GM23248 (cell line): Measurements from ENCODE around the gene HAUS5. TPM values are rescaled to one million over a fixed set of nuclear protein-coding genes. Genes with fewer than 3 reads are reported as not detected.
"Not testable (repeated sequence)": the region's sequence is repeated elsewhere in the genome, so short reads cannot be mapped to it uniquely, and the experiment has no call there.

Source experiments
- DNase-seq: peaks from one replicate; pipeline ENCODE4 v3.0.0-alpha.2; 2015
- H2AFZ ChIP-seq: fragments of 200-600 bp; sonication (generic); 2 replicates; pipeline ENCODE4 v1.6.1; 2016; ENCODE audit warnings: antibody characterized with exemption
- H3F3A ChIP-seq: fragments of 200-600 bp; sonication (generic); 2 replicates; pipeline ENCODE4 v1.6.1; 2016; ENCODE audit warnings: mild to moderate bottlenecking, antibody characterized with exemption, mixed run types; ENCODE audit not compliant: insufficient read depth
- H3K27ac ChIP-seq: fragments of 200-600 bp; sonication (generic); 2 replicates; pipeline ENCODE4 v1.5.1; 2016; ENCODE audit warnings: mild to moderate bottlenecking
- H3K27me3 ChIP-seq: fragments of 200-600 bp; sonication (generic); replicated peaks from 2 replicates; pipeline ENCODE4 v1.6.1; 2016; ENCODE audit warnings: mild to moderate bottlenecking; ENCODE audit not compliant: insufficient read depth
- H3K36me3 ChIP-seq: fragments of 200-600 bp; sonication (generic); 2 replicates; pipeline ENCODE4 v1.6.1; 2016; ENCODE audit warnings: low read depth, mild to moderate bottlenecking
- H3K4me1 ChIP-seq: fragments of 200-600 bp; sonication (generic); 2 replicates; pipeline ENCODE4 v1.6.1; 2016; ENCODE audit warnings: mild to moderate bottlenecking; ENCODE audit not compliant: insufficient read depth
- H3K4me2 ChIP-seq: fragments of 200-600 bp; sonication (generic); one replicate; pipeline ENCODE4 v1.6.1; 2016; ENCODE audit warnings: mild to moderate bottlenecking; ENCODE audit not compliant: unreplicated experiment
- H3K4me3 ChIP-seq: fragments of 200-600 bp; sonication (generic); 2 replicates; pipeline ENCODE4 v1.5.1; 2016; ENCODE audit warnings: mild to moderate bottlenecking
- H3K79me2 ChIP-seq: fragments of 200-600 bp; sonication (generic); 2 replicates; pipeline ENCODE4 v1.6.1; 2016; ENCODE audit warnings: mild to moderate bottlenecking; ENCODE audit not compliant: insufficient read depth
- H3K9ac ChIP-seq: fragments of 200-600 bp; sonication (generic); 2 replicates; pipeline ENCODE4 v1.6.1; 2016; ENCODE audit warnings: mild to moderate bottlenecking
- H3K9me2 ChIP-seq: fragments of 200-600 bp; sonication (generic); 2 replicates; pipeline ENCODE4 v1.6.1; 2016; ENCODE audit warnings: mixed run types, mild to moderate bottlenecking, moderate library complexity; ENCODE audit not compliant: insufficient read depth
- H3K9me3 ChIP-seq: fragments of 200-600 bp; sonication (generic); one replicate; pipeline ENCODE4 v1.6.1; 2017; ENCODE audit warnings: low read depth
- H4K20me1 ChIP-seq: fragments of 200-600 bp; sonication (generic); 2 replicates; pipeline ENCODE4 v1.6.0; 2016; ENCODE audit not compliant: insufficient read depth
- EZH2 ChIP-seq: fragments of 200-600 bp; sonication (generic); IDR thresholded peaks from 2 replicates; pipeline ENCODE4 v1.6.1; 2018; ENCODE audit warnings: antibody characterized with exemption, mild to moderate bottlenecking; ENCODE audit not compliant: insufficient read depth, poor library complexity, severe bottlenecking
- EZH2phosphoT487 ChIP-seq: fragments of 200-600 bp; sonication (generic); IDR thresholded peaks from 2 replicates; pipeline ENCODE4 v1.6.1; 2018; ENCODE audit warnings: antibody characterized with exemption, moderate library complexity, mild to moderate bottlenecking, low read depth; ENCODE audit not compliant: insufficient read depth
- WGBS, 2 experiments: methylation state at CpG; one replicate each; pipeline ENCODE4 v1.1.6; 2015 to 2017; ENCODE audit warnings: low lambda C conversion rate in 2 of 2, low coverage in 1 of 2; ENCODE audit errors: missing lambda C conversion rate in 2 of 2; 5-methylcytosine and 5-hydroxymethylcytosine counted together
- in situ Hi-C: fragments of 300-500 bp; cut with MboI; formaldehyde crosslinking; loops from 2 replicates; pipeline ENCODE4 v1.15.0; 2020
- polyA plus RNA-seq: library from polyadenylated mRNA; unstranded; fragments of >200 nt; fragmentation: Nextera tagmentation; extraction: Ambion mirVana; gene quantifications from 2 replicates; pipeline ENCODE4 v1.2.1, GENCODE V29; 2016
- total RNA-seq: library from RNA; depleted of rRNA; stranded (reverse); fragments of >200 nt; shearing (Covaris generic); gene quantifications from 2 replicates; pipeline ENCODE4 v1.2.3, GENCODE V29; 2014

HAUS5 gene
- total and polyA plus RNA-seq, 2 experiments from 2014 or later: 7.4 to 10.1 TPM

- H2AFZ ChIP-seq: 0 out of 2 replicates have a peak overlapping the region, but pooled peaks have one; percentile 96
- 70 to 72% methylated on average over 7 of the region's 7 CpGs for WGBS, 2 experiments
- peaks cover 8% of the 10 kb centered on the region for H3K4me1 ChIP-seq
- H3F3A ChIP-seq: no peaks in the 10 kb centered on the region
- H3K4me3 ChIP-seq: no peak overlapping the region
- H3K9me2 ChIP-seq: no peaks in the 10 kb centered on the region
- in situ Hi-C loops: no loop called here
- no peaks in the 10 kb centered on the region for H4K20me1 ChIP-seq
- no peak overlapping the region for H3K27ac ChIP-seq
- no peak overlapping the region for H3K9ac ChIP-seq
- no peaks in the 10 kb centered on the region for H3K36me3 ChIP-seq
- H3K9me3 ChIP-seq: no peaks in the 10 kb centered on the region
- no peak overlapping the region for H3K4me2 ChIP-seq
- H3K27me3 ChIP-seq: no peaks in the 10 kb centered on the region
- DNase-seq: no peak
- no peak for TF ChIP-seq EZH2
- TF ChIP-seq EZH2phosphoT487: no peak
- peaks cover 28% of the 10 kb centered on the region for H3K79me2 ChIP-seq
Observed at GRCh38 chr19:35645680-35646511, 33.4 kb downstream of the HAUS5 start.

DNA sequence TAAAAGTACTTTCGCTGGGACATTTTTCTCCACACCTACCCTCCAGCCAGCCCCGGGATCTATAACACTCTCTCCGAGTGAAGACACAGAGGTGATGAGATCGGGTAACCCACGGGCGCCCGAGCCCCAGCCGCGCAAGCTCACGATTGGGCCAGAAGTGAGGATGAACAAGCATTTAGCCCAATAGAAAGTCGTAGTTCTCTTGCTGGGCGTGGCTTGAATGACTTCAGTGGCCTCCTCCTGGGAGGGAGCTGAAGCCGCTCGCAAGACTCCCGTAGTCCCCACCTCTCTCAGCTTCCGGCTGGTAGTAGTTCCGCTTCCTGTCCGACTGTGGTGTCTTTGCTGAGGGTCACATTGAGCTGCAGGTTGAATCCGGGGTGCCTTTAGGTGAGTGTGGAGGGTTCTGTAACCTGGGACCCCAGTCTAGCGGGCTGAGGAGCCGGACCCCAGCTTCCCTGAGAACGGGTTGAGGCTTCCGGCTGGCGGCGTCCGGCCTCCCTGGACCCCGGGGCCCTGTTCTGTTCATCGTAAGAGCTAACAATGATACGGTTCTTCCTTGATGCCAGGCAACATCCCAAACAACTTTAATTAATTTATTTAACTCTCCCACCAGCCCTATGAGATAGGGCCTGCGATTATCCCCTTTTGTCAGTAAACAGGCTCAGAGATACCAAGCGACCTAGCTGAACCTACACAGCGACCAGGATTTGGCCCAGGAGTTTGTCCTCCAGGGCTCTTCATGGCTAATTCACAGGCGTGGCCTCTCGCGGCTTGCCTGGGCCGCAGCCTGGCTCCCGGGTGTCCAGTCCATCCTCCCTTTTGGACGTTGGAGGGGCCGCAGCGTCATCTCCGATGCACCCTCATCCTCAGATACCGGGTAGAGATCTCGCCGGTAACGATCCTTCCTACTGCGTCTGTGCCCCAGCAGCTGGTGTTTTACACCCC is 35.8 kb downstream of the HAUS5 start, which contains the start of gene COX6B1:
TSS of gene COX6B1 (plus strand) at position 307 of the 945 bp plus-strand sequence. CDS start 2,921 bp downstream, outside the sequence.
- Histone ChIP-seq H3K4me1 (peaks cover 8% of the 10 kb centered on the region), H3K4me2 (peak within 1 kb of the TSS; percentile 94), H3K79me2 (peaks cover 46% of the 10 kb centered on the region), H3F3A (no peaks in the 10 kb centered on the region), H4K20me1 (no peaks in the 10 kb centered on the region), H3K27me3 (no peaks in the 10 kb centered on the region), H3K9ac (peak within 1 kb of the TSS; percentile 84), H2AFZ (peak within 1 kb of the TSS; percentile 86), H3K9me3 (no peaks in the 10 kb centered on the region), H3K9me2 (no peaks in the 10 kb centered on the region), H3K27ac (peak within 1 kb of the TSS; percentile 50), H3K4me3 (peak within 1 kb of the TSS; percentile 93), H3K36me3 (no peaks in the 10 kb centered on the region)
- peak; percentile 99 for DNase-seq
- 2% methylated on average over 46 of the region's 46 CpGs for WGBS, 2 experiments
- no peak for TF ChIP-seq EZH2
- no peak for TF ChIP-seq EZH2phosphoT487
- in situ Hi-C loops: no loop called here

DNA sequence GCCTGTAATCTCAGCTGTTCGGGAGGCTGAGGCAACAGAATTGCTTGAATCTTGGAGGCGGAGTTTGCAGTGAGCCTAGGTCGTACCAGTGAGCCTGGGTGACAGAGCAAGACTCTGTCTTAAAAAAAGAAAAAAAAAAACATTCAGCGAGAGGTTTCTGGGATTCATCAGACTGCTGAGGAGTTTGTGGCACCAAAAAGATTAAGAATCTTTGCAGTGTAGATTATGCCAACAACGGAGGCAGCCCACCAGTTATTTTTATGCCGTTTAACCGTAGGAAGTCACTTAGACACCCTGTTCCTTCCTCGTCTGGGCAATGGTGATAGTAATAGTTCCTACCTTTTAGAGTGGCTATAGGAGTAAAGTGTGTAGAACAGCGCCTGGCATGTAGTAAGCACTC is 38.0 kb downstream of the HAUS5 start:
- DNase-seq: no peak
- Histone ChIP-seq H3K4me1 (peaks cover 8% of the 10 kb centered on the region), H4K20me1 (no peaks in the 10 kb centered on the region), H3K9me2 (no peaks in the 10 kb centered on the region), H3K4me2 (no peak overlapping the region), H3K79me2 (peaks cover 47% of the 10 kb centered on the region), H3K9me3 (no peaks in the 10 kb centered on the region), H3K9ac (no peak overlapping the region), H2AFZ (no peak overlapping the region), H3F3A (no peaks in the 10 kb centered on the region), H3K4me3 (no peak overlapping the region), H3K36me3 (peaks cover 5% of the 10 kb centered on the region; the same call in 1 of the 2 replicates), H3K27me3 (no peaks in the 10 kb centered on the region), H3K27ac (no peak overlapping the region)
- WGBS, 2 experiments: 91 to 94% methylated on average over 9 of the region's 9 CpGs
- in situ Hi-C loops: no loop called here
- TF ChIP-seq EZH2: no peak
- no peak for TF ChIP-seq EZH2phosphoT487

DNA sequence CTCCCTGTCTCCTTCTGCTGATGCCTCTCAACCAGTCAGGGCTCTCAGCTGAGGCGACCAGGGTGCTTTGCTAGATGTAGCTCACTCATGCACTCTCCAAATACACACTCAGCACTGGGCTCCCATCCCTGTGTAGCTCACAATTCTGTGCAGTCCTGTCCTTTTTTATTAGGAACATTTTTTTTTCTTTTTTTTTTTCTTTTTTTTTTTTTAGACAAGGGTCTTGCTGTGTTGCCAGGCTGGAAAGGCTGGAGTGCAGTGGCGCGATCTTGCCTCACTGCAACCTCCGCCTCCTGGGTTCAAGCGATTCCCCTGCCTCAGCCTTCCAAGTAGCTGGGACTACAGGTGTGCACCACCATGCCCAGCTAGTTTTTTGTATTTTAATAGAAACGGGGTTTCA is 42.3 kb downstream of the HAUS5 start:
- H3K27me3 ChIP-seq, in situ Hi-C loops, H3K4me1 ChIP-seq, H3K9me3 ChIP-seq, H3F3A ChIP-seq, H4K20me1 ChIP-seq, H3K4me3 ChIP-seq, H3K9ac ChIP-seq, H2AFZ ChIP-seq, H3K4me2 ChIP-seq, H3K27ac ChIP-seq, DNase-seq, H3K9me2 ChIP-seq: not testable (repeated sequence)
- peaks cover 27% of the 10 kb centered on the region; the same call in 1 of the 2 replicates for H3K36me3 ChIP-seq
- WGBS, 2 experiments: 91 to 92% methylated on average over 6 of the region's 6 CpGs
- peaks cover 30% of the 10 kb centered on the region for H3K79me2 ChIP-seq
